WTC11 (cell line): Measurements from ENCODE around the gene TFF1. TPM values are rescaled to one million over a fixed set of nuclear protein-coding genes. Genes with fewer than 3 reads are reported as not detected.

Source experiments
- ATAC-seq: fragments of 200-7000 bp; cut with Tn5 transposase; 2 replicates; pipeline ENCODE4 v1.10.0; 2021; ENCODE audit warnings: mild to moderate bottlenecking, moderate library complexity
- CTCF ChIA-PET: fragments of 300-600 bp; sonication (Branson Sonifier 250); formaldehyde crosslinking; loops from one replicate; lab custom pipeline; 2021; ENCODE audit warnings: antibody characterized with exemption; lab: Charles Lee
- POLR2A ChIA-PET: fragments of 350-600 bp; sonication (Branson Sonifier 250); formaldehyde crosslinking; loops from one replicate; lab custom pipeline; 2021; ENCODE audit warnings: antibody characterized with exemption; lab: Charles Lee
- DNase-seq: peaks from one replicate; pipeline ENCODE4 v3.0.0; 2021; ENCODE audit warnings: low spot score
- H3K27ac Mint-ChIP-seq: 2 replicates; pipeline ENCODE4 v1.8.0; 2021; ENCODE audit warnings: mixed read lengths
- H3K27me3 Mint-ChIP-seq: 2 replicates; pipeline ENCODE4 v1.8.0; 2021; ENCODE audit warnings: low read depth, mild to moderate bottlenecking, moderate library complexity, mixed read lengths
- H3K36me3 Mint-ChIP-seq: 2 replicates; pipeline ENCODE4 v1.8.0; 2021; ENCODE audit warnings: mixed read lengths
- H3K4me1 Mint-ChIP-seq: 2 replicates; pipeline ENCODE4 v1.8.0; 2022; ENCODE audit warnings: mixed read lengths
- H3K4me3 Mint-ChIP-seq: 2 replicates; pipeline ENCODE4 v1.8.0; 2021; ENCODE audit warnings: mild to moderate bottlenecking, moderate library complexity, mixed read lengths
- H3K9me3 Mint-ChIP-seq: 2 replicates; pipeline ENCODE4 v1.8.0; 2021; ENCODE audit warnings: mixed read lengths
- AFF4 ChIP-seq: sonication (generic); formaldehyde crosslinking; IDR thresholded peaks from 2 replicates; pipeline ENCODE4 v1.8.1; 2023; ENCODE audit warnings: mild to moderate bottlenecking, missing genetic modification reagents, borderline replicate concordance
- ATF1 ChIP-seq: sonication (generic); formaldehyde crosslinking; IDR thresholded peaks from 2 replicates; pipeline ENCODE4 v1.8.1; 2023; ENCODE audit warnings: mild to moderate bottlenecking, moderate library complexity, missing genetic modification reagents
- CREB1 ChIP-seq: sonication (generic); formaldehyde crosslinking; IDR thresholded peaks from 2 replicates; pipeline ENCODE4 v1.8.0; 2023; ENCODE audit warnings: mild to moderate bottlenecking, missing genetic modification reagents
- E2F1 ChIP-seq: sonication (generic); formaldehyde crosslinking; IDR thresholded peaks from 2 replicates; pipeline ENCODE4 v1.8.0; 2022; ENCODE audit warnings: mild to moderate bottlenecking, missing genetic modification reagents
- ETV6 ChIP-seq: sonication (generic); formaldehyde crosslinking; IDR thresholded peaks from 2 replicates; pipeline ENCODE4 v1.8.1; 2022; ENCODE audit warnings: mild to moderate bottlenecking, missing genetic modification reagents
- GRHL2 ChIP-seq: fragments of 250-450 bp; sonication (Bioruptor Pico); IDR thresholded peaks from 2 replicates; pipeline ENCODE4 v1.8.0; 2022; ENCODE audit warnings: mild to moderate bottlenecking, moderate library complexity; ENCODE audit not compliant: insufficient replicate concordance, severe bottlenecking
- HMGA2 ChIP-seq: fragments of 250-450 bp; sonication (Bioruptor Pico); IDR thresholded peaks from 2 replicates; pipeline ENCODE4 v1.4.0; 2021; ENCODE audit warnings: mild to moderate bottlenecking, moderate library complexity
- HMGXB4 ChIP-seq: sonication (generic); formaldehyde crosslinking; IDR thresholded peaks from 2 replicates; pipeline ENCODE4 v1.8.1; 2023; ENCODE audit warnings: mild to moderate bottlenecking, moderate library complexity, missing genetic modification reagents
- MXD4 ChIP-seq: fragments of 250-450 bp; sonication (Bioruptor Pico); IDR thresholded peaks from 2 replicates; pipeline ENCODE4 v1.8.0; 2021; ENCODE audit warnings: mild to moderate bottlenecking, moderate library complexity, borderline replicate concordance
- NFYB ChIP-seq: sonication (generic); formaldehyde crosslinking; conservative IDR thresholded peaks from 2 replicates; pipeline ENCODE4 v1.8.0; 2022; ENCODE audit warnings: low read depth, missing genetic modification reagents
- NR2C2 ChIP-seq: sonication (generic); formaldehyde crosslinking; IDR thresholded peaks from 2 replicates; pipeline ENCODE4 v1.8.0; 2022; ENCODE audit warnings: mild to moderate bottlenecking, missing genetic modification reagents
- PREB ChIP-seq: sonication (generic); formaldehyde crosslinking; IDR thresholded peaks from 2 replicates; pipeline ENCODE4 v1.8.1; 2022; ENCODE audit warnings: mild to moderate bottlenecking, missing genetic modification reagents, moderate library complexity, borderline replicate concordance
- RELA ChIP-seq: sonication (generic); formaldehyde crosslinking; IDR thresholded peaks from 2 replicates; pipeline ENCODE4 v1.8.1; 2022; ENCODE audit warnings: missing genetic modification reagents, mild to moderate bottlenecking, borderline replicate concordance
- TEAD4 ChIP-seq: sonication (generic); formaldehyde crosslinking; IDR thresholded peaks from 2 replicates; pipeline ENCODE4 v1.8.0; 2022; ENCODE audit warnings: mild to moderate bottlenecking, missing genetic modification reagents
- ZNF423 ChIP-seq: fragments of 250-450 bp; sonication (Bioruptor Pico); IDR thresholded peaks from 2 replicates; pipeline ENCODE4 v2.1.2; 2022; ENCODE audit warnings: mild to moderate bottlenecking, moderate library complexity
- total RNA-seq: library from RNA; stranded (reverse); gene quantifications from 3 replicates; pipeline ENCODE4 v1.2.3, GENCODE V29; 2021

The TFF1 gene
- total RNA-seq, 1 experiment from 2014 or later: 0.81 TPM

- no peak for TF ChIP-seq E2F1
- TF ChIP-seq CREB1: no peak
- TF ChIP-seq NFYB (CRISPR knock-in tag): no peak
- no peak for TF ChIP-seq PREB
- no peak for TF ChIP-seq MXD4
- no peak for TF ChIP-seq ZNF423 (CRISPR knock-in tag)
- no peak for TF ChIP-seq NR2C2 (CRISPR knock-in tag)
- TF ChIP-seq ETV6 (CRISPR knock-in tag): no peak
- no peak for TF ChIP-seq TEAD4 (CRISPR knock-in tag)
- no peak for TF ChIP-seq AFF4 (CRISPR knock-in tag)
- no peak for TF ChIP-seq ATF1 (CRISPR knock-in tag)
- no peak for TF ChIP-seq HMGXB4 (CRISPR knock-in tag)
These were observed 11.0 kb upstream of the TFF1 start (continued) for GRCh38 chr21:42377211-42377950.

GRCh38 chr21:42376338-42376982 is 10.1 kb upstream of the TFF1 start:
- Mint-ChIP-seq H3K4me3 (no peak overlapping the region), H3K36me3 (peaks cover under 1% of the 10 kb centered on the region; the same call in 1 of the 2 replicates), H3K27me3 (peaks cover under 1% of the 10 kb centered on the region; the same call in 1 of the 2 replicates), H3K4me1 (peaks cover 12% of the 10 kb centered on the region), H3K9me3 (peaks cover 2% of the 10 kb centered on the region), H3K27ac (no peak overlapping the region)
- POLR2A ChIA-PET: interaction anchor here (0.5 kb wide), 1 partner anchor 17 kb away, joined by 3 read pairs; no protein-coding TSS in a partner anchor
- CTCF ChIA-PET: interaction anchor here (2.1 kb wide), 1 partner anchor 66 kb away, joined by 11 read pairs; no protein-coding TSS in a partner anchor
- ATAC-seq: peak; percentile 19; the same call in 1 of the 2 replicates
- no peak for TF ChIP-seq GRHL2 (CRISPR knock-in tag)
- no peak for TF ChIP-seq HMGA2 (CRISPR knock-in tag)
- no peak for TF ChIP-seq RELA (CRISPR knock-in tag)
- peak; percentile 38 for DNase-seq
